Fibroblast of lung (primary cell): ENCODE data around the gene ARF4.

Experiments
- CTCF ChIP-seq, 2 donors: IDR thresholded peaks in 1 of 2; conservative IDR thresholded peaks in 1 of 2; 1 replicate in 1 of 2; 2 replicates in 1 of 2; pipeline ENCODE4 v1.5.1; 2011 to 2012; ENCODE audit warnings: low read length in 2 of 2, control low read depth in 1 of 2, inconsistent platforms in 1 of 2, low read depth in 1 of 2, mild to moderate bottlenecking in 1 of 2
- EZH2 ChIP-seq: IDR thresholded peaks from 2 replicates; pipeline ENCODE4 v1.5.1; 2012; ENCODE audit warnings: low read length, control low read depth, mild to moderate bottlenecking; ENCODE audit errors: missing control alignments

- TF ChIP-seq CTCF (conservative IDR thresholded peaks at IDR 0.05 in 1 of 2, IDR thresholded peaks at IDR 0.05 in 1 of 2; ENCODE audit: low read depth in 1 of 2, low read length in 2 of 2) (no peak), EZH2 (no peak)
These were observed 4.8 kb downstream of the ARF4 start for GRCh38 chr3:57592306-57592705.
